Measurements from ENCODE around the gene OR6B2. TPM values are rescaled to one million over a fixed set of nuclear protein-coding genes. Genes with fewer than 3 reads are reported as not detected.
"Not testable (repeated sequence)": the region's sequence is repeated elsewhere in the genome, so short reads cannot be mapped to it uniquely, and the experiment has no call there.

OR6B2 gene
- total RNA-seq, 1 donor from 2014 or later, result not detected

- Mint-ChIP-seq H3K4me3 (ENCODE audit: unreplicated experiment) (no peak overlapping the region), H3K9me3 (ENCODE audit: unreplicated experiment) (peaks cover 10% of the 10 kb centered on the region), H3K4me1 (ENCODE audit: low read depth, unreplicated experiment) (peaks cover 2% of the 10 kb centered on the region), H3K27ac (ENCODE audit: unreplicated experiment) (no peak overlapping the region), H3K27me3 (ENCODE audit: unreplicated experiment) (peaks cover 10% of the 10 kb centered on the region), H3K36me3 (ENCODE audit: unreplicated experiment) (no peaks in the 10 kb centered on the region)
- DNase-seq, result no peak
- TF ChIP-seq CTCF (IDR thresholded peaks at IDR 0.05; ENCODE audit: partially characterized antibody, unreplicated experiment), result no peak
Observed at GRCh38 chr2:240051697-240052096, 21.5 kb upstream of the OR6B2 start.

- no peak for DNase-seq
- Mint-ChIP-seq H3K9me3 (ENCODE audit: unreplicated experiment) (peaks cover 2% of the 10 kb centered on the region), H3K27me3 (ENCODE audit: unreplicated experiment) (peaks cover 8% of the 10 kb centered on the region), H3K4me1 (ENCODE audit: low read depth, unreplicated experiment) (peaks cover 2% of the 10 kb centered on the region), H3K4me3 (ENCODE audit: unreplicated experiment) (no peak overlapping the region), H3K27ac (ENCODE audit: unreplicated experiment) (no peak overlapping the region), H3K36me3 (ENCODE audit: unreplicated experiment) (no peaks in the 10 kb centered on the region)
- no peak for TF ChIP-seq CTCF (IDR thresholded peaks at IDR 0.05; ENCODE audit: partially characterized antibody, unreplicated experiment)
Observed at GRCh38 chr2:240050278-240050677, 20.0 kb upstream of the OR6B2 start.

- Mint-ChIP-seq H3K4me1 (ENCODE audit: low read depth, unreplicated experiment) (peaks cover 2% of the 10 kb centered on the region), H3K36me3 (ENCODE audit: unreplicated experiment) (no peaks in the 10 kb centered on the region), H3K9me3 (ENCODE audit: unreplicated experiment) (no peaks in the 10 kb centered on the region), H3K27ac (ENCODE audit: unreplicated experiment) (no peak overlapping the region), H3K27me3 (ENCODE audit: unreplicated experiment) (peaks cover 4% of the 10 kb centered on the region), H3K4me3 (ENCODE audit: unreplicated experiment) (no peak overlapping the region)
- DNase-seq, result no peak
- TF ChIP-seq CTCF (IDR thresholded peaks at IDR 0.05; ENCODE audit: partially characterized antibody, unreplicated experiment), result no peak
Observed at GRCh38 chr2:240048237-240048636, 18.0 kb upstream of the OR6B2 start.

GRCh38 chr2:240045098-240045497 is 14.9 kb upstream of the OR6B2 start:
- peaks cover 6% of the 10 kb centered on the region for H3K27me3 Mint-ChIP-seq (ENCODE audit: unreplicated experiment)
- H3K9me3 Mint-ChIP-seq (ENCODE audit: unreplicated experiment), result peaks cover 2% of the 10 kb centered on the region
- H3K36me3 Mint-ChIP-seq (ENCODE audit: unreplicated experiment), result no peaks in the 10 kb centered on the region
- no peak overlapping the region for H3K27ac Mint-ChIP-seq (ENCODE audit: unreplicated experiment)
- DNase-seq, result no peak
- peak overlapping the region; percentile 52 for H3K4me3 Mint-ChIP-seq (ENCODE audit: unreplicated experiment)
- H3K4me1 Mint-ChIP-seq (ENCODE audit: low read depth, unreplicated experiment), result peaks cover 2% of the 10 kb centered on the region
- TF ChIP-seq CTCF (IDR thresholded peaks at IDR 0.05; ENCODE audit: partially characterized antibody, unreplicated experiment), result no peak

GRCh38 chr2:240044096-240044495 is 13.9 kb upstream of the OR6B2 start:
- H3K27me3 Mint-ChIP-seq (ENCODE audit: unreplicated experiment); H3K27ac Mint-ChIP-seq (ENCODE audit: unreplicated experiment); H3K4me3 Mint-ChIP-seq (ENCODE audit: unreplicated experiment); H3K36me3 Mint-ChIP-seq (ENCODE audit: unreplicated experiment); H3K9me3 Mint-ChIP-seq (ENCODE audit: unreplicated experiment); DNase-seq; H3K4me1 Mint-ChIP-seq (ENCODE audit: low read depth, unreplicated experiment): not testable (repeated sequence)
